BJ (cell line): Measurements from ENCODE around the gene OPCML. TPM values are rescaled to one million over a fixed set of nuclear protein-coding genes. Genes with fewer than 3 reads are reported as not detected.

Experiments
- CTCF ChIA-PET: fragments of 350-600 bp; formaldehyde crosslinking; extraction: SDS; loops from one replicate; lab custom pipeline; 2021; ENCODE audit warnings: antibody characterized with exemption, inconsistent platforms; lab: Yijun Ruan, JAX
- POLR2A ChIA-PET: fragments of 300-600 bp; sonication (Branson Sonifier 250); formaldehyde crosslinking; extraction: SDS; loops from one replicate; lab custom pipeline; 2021; ENCODE audit warnings: antibody characterized with exemption; lab: Charles Lee
- DNase-seq: peaks from one replicate; pipeline ENCODE4 v3.0.0-alpha.2; 2011; ENCODE audit warnings: low read depth
- H3K27me3 ChIP-seq: 2 replicates; pipeline ENCODE4 v1.6.0; 2011; ENCODE audit warnings: low read length; ENCODE audit not compliant: control insufficient read depth, insufficient read depth
- H3K36me3 ChIP-seq: 2 replicates; pipeline ENCODE4 v1.5.1; 2011; ENCODE audit warnings: low read length; ENCODE audit not compliant: control insufficient read depth, insufficient read depth
- H3K4me3 ChIP-seq: 2 replicates; pipeline ENCODE4 v1.5.1; 2011; ENCODE audit warnings: low read depth, mild to moderate bottlenecking, control low read depth, low read length
- polyA plus RNA-seq: library from polyadenylated mRNA; depleted of rRNA; stranded (reverse); fragments of >200 nt; gene quantifications from 2 replicates; pipeline ENCODE4 v1.2.3, GENCODE V29; 2011
- TF ChIP-seq, protein P1 (sequence below): IDR thresholded peaks from 2 replicates; pipeline ENCODE4 v1.5.1; 2011; ENCODE audit warnings: low read depth, mild to moderate bottlenecking, control low read depth, inconsistent platforms, low read length, moderate library complexity; ENCODE audit not compliant: insufficient read depth

Gene OPCML
- polyA plus RNA-seq, 1 experiment = 2.0 TPM

DNA sequence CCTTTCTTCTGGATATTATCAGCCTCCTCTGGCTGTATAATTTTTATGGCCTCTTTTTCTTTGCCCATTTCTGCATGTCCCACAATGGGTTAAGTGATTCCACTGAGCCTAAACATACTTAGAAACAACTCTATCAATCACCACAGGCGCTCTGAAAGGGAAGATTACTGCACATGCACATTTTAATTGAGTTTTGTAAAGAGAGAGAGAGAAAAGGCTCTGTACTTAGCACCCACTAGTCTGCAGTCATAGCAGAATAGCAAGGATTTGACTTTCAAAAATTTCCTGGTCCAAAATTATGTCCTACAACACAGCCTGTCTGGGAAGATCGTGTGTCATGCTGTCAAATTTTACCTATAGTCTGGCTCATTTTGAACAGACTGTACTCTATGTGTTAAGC is 758.5 kb downstream of the OPCML start:
- POLR2A ChIA-PET = no interaction called here
- no peaks in the 10 kb centered on the region for H3K27me3 ChIP-seq
- no peak for DNase-seq
- no peak overlapping the region for H3K4me3 ChIP-seq
- TF ChIP-seq, protein P1, sequence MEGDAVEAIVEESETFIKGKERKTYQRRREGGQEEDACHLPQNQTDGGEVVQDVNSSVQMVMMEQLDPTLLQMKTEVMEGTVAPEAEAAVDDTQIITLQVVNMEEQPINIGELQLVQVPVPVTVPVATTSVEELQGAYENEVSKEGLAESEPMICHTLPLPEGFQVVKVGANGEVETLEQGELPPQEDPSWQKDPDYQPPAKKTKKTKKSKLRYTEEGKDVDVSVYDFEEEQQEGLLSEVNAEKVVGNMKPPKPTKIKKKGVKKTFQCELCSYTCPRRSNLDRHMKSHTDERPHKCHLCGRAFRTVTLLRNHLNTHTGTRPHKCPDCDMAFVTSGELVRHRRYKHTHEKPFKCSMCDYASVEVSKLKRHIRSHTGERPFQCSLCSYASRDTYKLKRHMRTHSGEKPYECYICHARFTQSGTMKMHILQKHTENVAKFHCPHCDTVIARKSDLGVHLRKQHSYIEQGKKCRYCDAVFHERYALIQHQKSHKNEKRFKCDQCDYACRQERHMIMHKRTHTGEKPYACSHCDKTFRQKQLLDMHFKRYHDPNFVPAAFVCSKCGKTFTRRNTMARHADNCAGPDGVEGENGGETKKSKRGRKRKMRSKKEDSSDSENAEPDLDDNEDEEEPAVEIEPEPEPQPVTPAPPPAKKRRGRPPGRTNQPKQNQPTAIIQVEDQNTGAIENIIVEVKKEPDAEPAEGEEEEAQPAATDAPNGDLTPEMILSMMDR = no peak
- CTCF ChIA-PET = no interaction called here
- H3K36me3 ChIP-seq = no peaks in the 10 kb centered on the region

DNA sequence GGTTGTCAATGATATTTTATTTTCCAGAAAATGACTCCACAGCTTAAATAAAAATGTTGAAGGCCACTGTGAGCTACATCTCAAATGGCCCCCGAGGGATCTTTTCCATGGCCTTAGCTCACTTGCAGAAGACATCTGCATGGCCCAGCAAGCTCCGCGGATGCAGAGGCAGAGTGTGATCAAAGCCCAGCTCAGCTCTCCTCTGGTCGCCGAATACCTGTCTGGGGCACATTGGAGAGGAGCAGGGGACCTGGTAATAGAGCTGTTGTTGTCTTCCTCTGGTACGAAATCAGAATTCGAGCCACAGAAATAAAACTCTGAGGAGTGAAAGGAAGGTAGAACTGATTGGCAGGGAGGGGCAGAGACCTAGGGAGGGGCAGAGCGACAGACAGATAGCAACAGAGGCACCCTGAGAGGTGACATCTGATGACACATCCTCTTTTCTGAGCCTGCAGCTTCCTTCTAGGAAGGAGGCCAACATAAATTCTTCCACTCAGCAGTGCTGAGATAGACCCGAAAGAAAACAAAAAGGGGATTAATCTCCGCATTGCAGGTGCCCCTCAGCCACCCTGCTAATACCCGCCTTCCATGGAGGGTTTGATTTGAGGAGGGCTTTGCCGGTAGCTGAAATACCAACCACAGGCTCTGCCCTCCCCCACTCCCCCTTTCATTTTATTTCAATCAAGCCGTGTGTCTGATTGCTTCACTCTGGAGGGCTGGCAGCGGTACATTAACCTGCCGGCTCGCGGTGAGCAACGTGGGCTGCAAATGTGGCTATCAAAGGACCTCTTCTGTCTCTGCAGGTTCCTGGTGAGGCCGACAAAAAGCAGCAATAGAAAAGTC is 759.4 kb downstream of the OPCML start:
- DNase-seq = no peak

DNA sequence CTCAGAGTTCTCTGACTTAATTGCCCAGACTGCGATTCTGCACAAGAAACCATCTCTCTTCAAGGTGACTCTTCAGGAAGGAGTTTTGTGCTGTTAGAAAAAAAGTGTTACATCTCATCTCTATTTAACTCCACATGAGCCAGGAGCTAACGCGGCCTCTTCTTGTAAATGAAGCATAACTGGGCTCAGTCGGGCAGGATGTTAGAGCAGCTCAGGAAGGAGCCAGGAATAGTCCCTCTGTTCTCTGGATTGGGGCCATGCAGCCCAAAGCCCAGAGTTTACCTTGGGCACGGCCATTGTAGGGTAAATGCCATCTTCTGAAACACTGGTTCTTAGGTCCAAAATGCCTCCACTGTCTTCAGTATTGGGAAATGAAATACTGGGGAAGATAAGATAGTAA is 760.6 kb downstream of the OPCML start:
- POLR2A ChIA-PET = no interaction called here
- CTCF ChIA-PET = no interaction called here
- Histone ChIP-seq H3K27me3 (no peaks in the 10 kb centered on the region), H3K36me3 (no peaks in the 10 kb centered on the region), H3K4me3 (no peak overlapping the region)
- TF ChIP-seq, protein P1 = no peak
- no peak for DNase-seq

More for the DNA sequence above, 759.4 kb downstream of the OPCML start:
- H3K4me3 ChIP-seq = no peak overlapping the region
- H3K27me3 ChIP-seq = no peaks in the 10 kb centered on the region
- CTCF ChIA-PET = no interaction called here
- H3K36me3 ChIP-seq = no peaks in the 10 kb centered on the region
- POLR2A ChIA-PET = interaction anchor here (0.7 kb wide), 1 partner anchor 9 kb away, joined by 3 read pairs; no protein-coding TSS in a partner anchor
- TF ChIP-seq, protein P1 = no peak

- Histone ChIP-seq H3K4me3 (no peak overlapping the region), H3K36me3 (no peaks in the 10 kb centered on the region), H3K27me3 (no peaks in the 10 kb centered on the region)
- TF ChIP-seq, protein P1 = no peak
- no peak for DNase-seq
- ChIA-PET CTCF (no interaction called here), POLR2A (no interaction called here)
These were observed 761.3 kb downstream of the OPCML start for GRCh38 chr11:132770829-132771530.

GRCh38 chr11:132763503-132763902 is 768.8 kb downstream of the OPCML start:
- Histone ChIP-seq H3K27me3 (no peaks in the 10 kb centered on the region), H3K36me3 (no peaks in the 10 kb centered on the region), H3K4me3 (no peak overlapping the region)
- CTCF ChIA-PET = interaction anchor here (1.6 kb wide), 1 partner anchor 24 kb away, joined by 5 read pairs; no protein-coding TSS in a partner anchor
- DNase-seq = no peak
- POLR2A ChIA-PET = no interaction called here
- TF ChIP-seq, protein P1 = no peak
